ENCODE results near the gene TIGAR. TPM values are rescaled to one million over a fixed set of nuclear protein-coding genes. Genes with fewer than 3 reads are reported as not detected.

Gene TIGAR
- total and polyA plus RNA-seq, 2 donors (not counting 1 experiment from before 2014, with no cell fraction given), result 2.3 to 6.6 TPM

GRCh38 chr12:4277857-4278256 is 43.2 kb upstream of the TIGAR start:
- Mint-ChIP-seq H3K4me1 (peaks cover 27% of the 10 kb centered on the region), H3K27ac (no peak overlapping the region), H3K9me3 (ENCODE audit: insufficient read depth) (no peaks in the 10 kb centered on the region), H3K27me3 (no peaks in the 10 kb centered on the region), H3K4me3 (no peak overlapping the region)
- no peak for TF ChIP-seq CTCF (IDR thresholded peaks at IDR 0.05)
- TF ChIP-seq EZH2 (IDR thresholded peaks at IDR 0.05; ENCODE audit: borderline replicate concordance, insufficient read depth, low read depth, low read length, poor library complexity, severe bottlenecking), result no peak
- Histone ChIP-seq H3K27ac (ENCODE audit: low read length in 2 of 2) (no peak overlapping the region), H3K9me3 (ENCODE audit: control extremely low read depth in 1 of 3, control insufficient read depth in 2 of 3, insufficient read depth in 1 of 3, low read length in 2 of 3) (no peaks in the 10 kb centered on the region), H3K9ac (ENCODE audit: low read length) (no peak overlapping the region), H3K4me3 (ENCODE audit: control extremely low read depth in 1 of 5, extremely low read depth in 1 of 5, insufficient read depth in 1 of 5, low read depth in 2 of 5, low read length in 4 of 5) (no peak overlapping the region), H3K79me2 (ENCODE audit: control insufficient read depth, insufficient read depth, low read length) (peaks cover 75% of the 10 kb centered on the region), H3K4me1 (ENCODE audit: control insufficient read depth in 2 of 2, insufficient read depth in 2 of 2, low read length in 2 of 2) (peaks cover 10 to 29% of the 10 kb centered on the region in 2 donors), H4K20me1 (ENCODE audit: control insufficient read depth, insufficient read depth, low read length, poor library complexity, severe bottlenecking) (peaks cover 41% of the 10 kb centered on the region), H3K4me2 (replicated peaks; ENCODE audit: low read depth, low read length, poor library complexity, severe bottlenecking) (no peak overlapping the region), H3K27me3 (replicated peaks in 1 of 4; ENCODE audit: control extremely low read depth in 1 of 4, control insufficient read depth in 3 of 4, insufficient read depth in 4 of 4, low read length in 3 of 4) (no peaks in the 10 kb centered on the region), H3K36me3 (replicated peaks in 1 of 2; ENCODE audit: control extremely low read depth in 1 of 2, control insufficient read depth in 1 of 2, extremely low read depth in 1 of 2, insufficient read depth in 2 of 2, low read length in 1 of 2) (peaks cover 3 to 56% of the 10 kb centered on the region in 2 experiments), H2AFZ (ENCODE audit: insufficient read depth, low read depth, low read length, poor library complexity, severe bottlenecking) (no peak overlapping the region)
- ChIA-PET POLR2A (no interaction called here), CTCF (interaction anchor here (1.0 to 12.6 kb wide), 33 partner anchors 9 to 978 kb away, joined by 3 to 396 read pairs (median 9); partner anchors contain the start of gene TIGAR)
- WGBS (ENCODE audit: insufficient coverage), result 96% methylated on average over 3 of the region's 3 CpGs
- DNase-seq (no peak), ATAC-seq (ENCODE audit: low read depth) (no peak)
- intact Hi-C loops (cut with micrococcal nuclease), result loop anchor here (1.0 to 10.0 kb wide), 4 partner anchors 171 to 973 kb away; no protein-coding TSS in a partner anchor

- H3K4me3 Mint-ChIP-seq, result no peak overlapping the region
- ChIA-PET CTCF (interaction anchor here (1.1 to 12.6 kb wide), 16 partner anchors 10 to 979 kb away, joined by 3 to 396 read pairs (median 26); no protein-coding TSS in a partner anchor), POLR2A (no interaction called here)
- no peak overlapping the region for H3K4me2 ChIP-seq (replicated peaks; ENCODE audit: low read depth, low read length, poor library complexity, severe bottlenecking)
- no peak overlapping the region for H3K4me3 ChIP-seq (ENCODE audit: control extremely low read depth in 1 of 5, extremely low read depth in 1 of 5, insufficient read depth in 1 of 5, low read depth in 2 of 5, low read length in 4 of 5)
- H2AFZ ChIP-seq (ENCODE audit: insufficient read depth, low read depth, low read length, poor library complexity, severe bottlenecking), result no peak overlapping the region
- H4K20me1 ChIP-seq (ENCODE audit: control insufficient read depth, insufficient read depth, low read length, poor library complexity, severe bottlenecking), result peaks cover 47% of the 10 kb centered on the region
- H3K27me3 ChIP-seq (replicated peaks in 1 of 4; ENCODE audit: control extremely low read depth in 1 of 4, control insufficient read depth in 3 of 4, insufficient read depth in 4 of 4, low read length in 3 of 4), result no peaks in the 10 kb centered on the region
- intact Hi-C loops (cut with micrococcal nuclease), result loop anchor here (10.0 kb wide), 1 partner anchor 974 kb away; no protein-coding TSS in a partner anchor
- no peak overlapping the region for H3K27ac Mint-ChIP-seq
- ATAC-seq (ENCODE audit: low read depth), result no peak
- peaks cover 6 to 24% of the 10 kb centered on the region in 2 donors for H3K4me1 ChIP-seq (ENCODE audit: control insufficient read depth in 2 of 2, insufficient read depth in 2 of 2, low read length in 2 of 2)
- peaks cover 75% of the 10 kb centered on the region for H3K79me2 ChIP-seq (ENCODE audit: control insufficient read depth, insufficient read depth, low read length)
- peaks cover 22% of the 10 kb centered on the region for H3K4me1 Mint-ChIP-seq
- H3K9ac ChIP-seq (ENCODE audit: low read length), result no peak overlapping the region
- no peaks in the 10 kb centered on the region for H3K9me3 ChIP-seq (ENCODE audit: control extremely low read depth in 1 of 3, control insufficient read depth in 2 of 3, insufficient read depth in 1 of 3, low read length in 2 of 3)
- TF ChIP-seq EZH2 (IDR thresholded peaks at IDR 0.05; ENCODE audit: borderline replicate concordance, insufficient read depth, low read depth, low read length, poor library complexity, severe bottlenecking) (no peak), CTCF (IDR thresholded peaks at IDR 0.05) (no peak)
- no peak overlapping the region for H3K27ac ChIP-seq (ENCODE audit: low read length in 2 of 2)
- no peaks in the 10 kb centered on the region for H3K27me3 Mint-ChIP-seq
- H3K36me3 ChIP-seq (replicated peaks in 1 of 2; ENCODE audit: control extremely low read depth in 1 of 2, control insufficient read depth in 1 of 2, extremely low read depth in 1 of 2, insufficient read depth in 2 of 2, low read length in 1 of 2), result peaks cover 3 to 63% of the 10 kb centered on the region in 2 experiments
- H3K9me3 Mint-ChIP-seq (ENCODE audit: insufficient read depth), result no peaks in the 10 kb centered on the region
- WGBS (ENCODE audit: insufficient coverage), result 86% methylated on average over 12 of the region's 15 CpGs
- DNase-seq, result no peak
These were observed 42.5 kb upstream of the TIGAR start for GRCh38 chr12:4278329-4279197.
